WTC11 (cell line): ENCODE measurements around the gene ZNF664. TPM values are rescaled to one million over a fixed set of nuclear protein-coding genes. Genes with fewer than 3 reads are reported as not detected.

Experiments used
- ATAC-seq: fragments of 200-7000 bp; cut with Tn5 transposase; 2 replicates; pipeline ENCODE4 v1.10.0; 2021; ENCODE audit warnings: mild to moderate bottlenecking, moderate library complexity
- CTCF ChIA-PET: fragments of 300-600 bp; sonication (Branson Sonifier 250); formaldehyde crosslinking; loops from one replicate; lab custom pipeline; 2021; ENCODE audit warnings: antibody characterized with exemption; lab: Charles Lee
- POLR2A ChIA-PET: fragments of 350-600 bp; sonication (Branson Sonifier 250); formaldehyde crosslinking; loops from one replicate; lab custom pipeline; 2021; ENCODE audit warnings: antibody characterized with exemption; lab: Charles Lee
- DNase-seq: peaks from one replicate; pipeline ENCODE4 v3.0.0; 2021; ENCODE audit warnings: low spot score
- H3K27ac Mint-ChIP-seq: 2 replicates; pipeline ENCODE4 v1.8.0; 2021; ENCODE audit warnings: mixed read lengths
- H3K27me3 Mint-ChIP-seq: 2 replicates; pipeline ENCODE4 v1.8.0; 2021; ENCODE audit warnings: low read depth, mild to moderate bottlenecking, moderate library complexity, mixed read lengths
- H3K36me3 Mint-ChIP-seq: 2 replicates; pipeline ENCODE4 v1.8.0; 2021; ENCODE audit warnings: mixed read lengths
- H3K4me1 Mint-ChIP-seq: 2 replicates; pipeline ENCODE4 v1.8.0; 2022; ENCODE audit warnings: mixed read lengths
- H3K4me3 Mint-ChIP-seq: 2 replicates; pipeline ENCODE4 v1.8.0; 2021; ENCODE audit warnings: mild to moderate bottlenecking, moderate library complexity, mixed read lengths
- H3K9me3 Mint-ChIP-seq: 2 replicates; pipeline ENCODE4 v1.8.0; 2021; ENCODE audit warnings: mixed read lengths
- ATF6 ChIP-seq: sonication (generic); formaldehyde crosslinking; IDR thresholded peaks from 2 replicates; pipeline ENCODE4 v1.8.1; 2023; ENCODE audit warnings: mild to moderate bottlenecking, missing genetic modification reagents
- CREM ChIP-seq: sonication (generic); formaldehyde crosslinking; IDR thresholded peaks from 2 replicates; pipeline ENCODE4 v1.8.1; 2022; ENCODE audit warnings: mild to moderate bottlenecking, missing genetic modification reagents, moderate library complexity
- ELF4 ChIP-seq: sonication (generic); formaldehyde crosslinking; IDR thresholded peaks from 2 replicates; pipeline ENCODE4 v1.8.1; 2022; ENCODE audit warnings: low read depth, mild to moderate bottlenecking, moderate library complexity, missing genetic modification reagents
- FOXP4 ChIP-seq: sonication (generic); formaldehyde crosslinking; IDR thresholded peaks from 2 replicates; pipeline ENCODE4 v1.8.0; 2022; ENCODE audit warnings: mild to moderate bottlenecking, missing genetic modification reagents
- GABPB1 ChIP-seq: sonication (generic); formaldehyde crosslinking; IDR thresholded peaks from 2 replicates; pipeline ENCODE4 v1.8.1; 2023; ENCODE audit warnings: mild to moderate bottlenecking, missing genetic modification reagents
- GTF2I ChIP-seq: fragments of 250-450 bp; sonication (Bioruptor Pico); conservative IDR thresholded peaks from 2 replicates; pipeline ENCODE4 v1.4.0; 2021; ENCODE audit warnings: mild to moderate bottlenecking
- IRF2 ChIP-seq: sonication (generic); formaldehyde crosslinking; IDR thresholded peaks from 2 replicates; pipeline ENCODE4 v1.8.0; 2022; ENCODE audit warnings: low read depth, missing genetic modification reagents, borderline replicate concordance
- RELA ChIP-seq: sonication (generic); formaldehyde crosslinking; IDR thresholded peaks from 2 replicates; pipeline ENCODE4 v1.8.1; 2022; ENCODE audit warnings: missing genetic modification reagents, mild to moderate bottlenecking, borderline replicate concordance
- RORB ChIP-seq: fragments of 250-450 bp; sonication (Bioruptor Pico); IDR thresholded peaks from 2 replicates; pipeline ENCODE4 v1.9.0; 2021; ENCODE audit warnings: mild to moderate bottlenecking
- SMAD4 ChIP-seq: sonication (generic); formaldehyde crosslinking; IDR thresholded peaks from 2 replicates; pipeline ENCODE4 v1.8.0; 2022; ENCODE audit warnings: mild to moderate bottlenecking, missing genetic modification reagents
- SOX15 ChIP-seq: fragments of 250-450 bp; sonication (Bioruptor Pico); IDR thresholded peaks from 2 replicates; pipeline ENCODE4 v1.9.0; 2021; ENCODE audit warnings: mild to moderate bottlenecking
- SP1 ChIP-seq: sonication (generic); formaldehyde crosslinking; conservative IDR thresholded peaks from 2 replicates; pipeline ENCODE4 v1.8.1; 2022; ENCODE audit warnings: missing genetic modification reagents
- TCF7 ChIP-seq: sonication (generic); formaldehyde crosslinking; IDR thresholded peaks from 2 replicates; pipeline ENCODE4 v1.8.0; 2022; ENCODE audit warnings: mild to moderate bottlenecking, low read depth, missing genetic modification reagents, moderate library complexity
- TEAD4 ChIP-seq: sonication (generic); formaldehyde crosslinking; IDR thresholded peaks from 2 replicates; pipeline ENCODE4 v1.8.0; 2022; ENCODE audit warnings: mild to moderate bottlenecking, missing genetic modification reagents
- ZNF317 ChIP-seq: sonication (generic); formaldehyde crosslinking; IDR thresholded peaks from 2 replicates; pipeline ENCODE4 v1.8.1; 2023; ENCODE audit warnings: low read depth, mild to moderate bottlenecking, moderate library complexity, missing genetic modification reagents, borderline replicate concordance
- ZNF396 ChIP-seq: fragments of 250-450 bp; sonication (Bioruptor Pico); IDR thresholded peaks from 2 replicates; pipeline ENCODE4 v1.8.0; 2021; ENCODE audit warnings: mild to moderate bottlenecking, moderate library complexity, borderline replicate concordance
- ZNF532 ChIP-seq: fragments of 250-450 bp; sonication (Bioruptor Pico); IDR thresholded peaks from 2 replicates; pipeline ENCODE4 v1.9.0; 2021; ENCODE audit warnings: mild to moderate bottlenecking, borderline replicate concordance
- ZNF671 ChIP-seq: fragments of 250-450 bp; sonication (Bioruptor Pico); IDR thresholded peaks from 2 replicates; pipeline ENCODE4 v1.8.0; 2021; ENCODE audit warnings: mild to moderate bottlenecking
- ZSCAN18 ChIP-seq: fragments of 250-450 bp; sonication (Bioruptor Pico); IDR thresholded peaks from 2 replicates; pipeline ENCODE4 v2.1.2; 2022; ENCODE audit warnings: mild to moderate bottlenecking, moderate library complexity
- total RNA-seq: library from RNA; stranded (reverse); gene quantifications from 3 replicates; pipeline ENCODE4 v1.2.3, GENCODE V29; 2021
- TF ChIP-seq, protein P1 (sequence below): sonication (generic); formaldehyde crosslinking; IDR thresholded peaks from 2 replicates; pipeline ENCODE4 v1.8.0; 2022; ENCODE audit warnings: missing genetic modification reagents

Gene ZNF664
- total RNA-seq, 1 experiment from 2014 or later: 61.7 TPM

DNA sequence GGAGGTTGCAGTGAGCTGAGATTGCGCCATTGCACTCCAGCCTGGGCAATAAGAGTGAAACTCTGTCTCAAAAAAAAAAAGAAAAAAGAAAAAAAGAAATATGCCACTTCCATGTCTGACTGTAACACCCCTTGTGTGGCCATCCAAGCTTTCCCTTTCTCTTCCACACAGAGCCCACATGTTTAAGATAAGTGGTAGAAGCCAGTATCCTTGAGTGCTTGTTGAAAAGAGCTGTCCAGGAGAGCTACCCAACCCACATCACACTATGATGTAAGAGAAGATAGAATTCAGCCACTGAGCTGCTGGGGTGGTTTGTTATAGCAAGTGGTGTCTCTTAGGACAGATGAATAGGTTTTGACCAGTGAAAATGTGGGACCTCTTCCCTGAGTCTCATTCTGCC, 82.1 kb downstream of the ZNF664 start:
- CTCF ChIA-PET: interaction anchor here (0.7 to 3.1 kb wide), 8 partner anchors 11 to 279 kb away, joined by 3 to 34 read pairs (median 10); no protein-coding TSS in a partner anchor
- H3K36me3 Mint-ChIP-seq: peaks cover 5% of the 10 kb centered on the region
- POLR2A ChIA-PET: no interaction called here
- TF ChIP-seq SP1 (CRISPR knock-in tag) (no peak), ZNF671 (CRISPR knock-in tag) (no peak), FOXP4 (CRISPR knock-in tag) (no peak), ZNF396 (CRISPR knock-in tag) (no peak), TCF7 (CRISPR knock-in tag) (no peak), GTF2I (CRISPR knock-in tag) (no peak), TEAD4 (CRISPR knock-in tag) (no peak), ZNF317 (CRISPR knock-in tag) (no peak), ZNF532 (CRISPR knock-in tag) (no peak), IRF2 (CRISPR knock-in tag) (no peak), ELF4 (no peak), SOX15 (CRISPR knock-in tag) (no peak), RELA (no peak)
- peaks cover 7% of the 10 kb centered on the region for H3K9me3 Mint-ChIP-seq
- peaks cover 24% of the 10 kb centered on the region for H3K4me1 Mint-ChIP-seq
- H3K27me3 Mint-ChIP-seq: no peaks in the 10 kb centered on the region; the same call in 1 of the 2 replicates
- DNase-seq: no peak
- no peak overlapping the region for H3K27ac Mint-ChIP-seq
- no peak overlapping the region for H3K4me3 Mint-ChIP-seq
- no peak for ATAC-seq

- Mint-ChIP-seq H3K4me1 (peaks cover 19% of the 10 kb centered on the region), H3K27ac (no peak overlapping the region), H3K27me3 (no peaks in the 10 kb centered on the region; the same call in 1 of the 2 replicates), H3K9me3 (peaks cover 11% of the 10 kb centered on the region), H3K4me3 (no peak overlapping the region)
- CTCF ChIA-PET: no interaction called here
- TF ChIP-seq RELA: no peak
- no peak for TF ChIP-seq RORB (CRISPR knock-in tag)
- no peak for TF ChIP-seq ATF6 (CRISPR knock-in tag)
- TF ChIP-seq ZSCAN18 (CRISPR knock-in tag): no peak
- TF ChIP-seq, protein P1, sequence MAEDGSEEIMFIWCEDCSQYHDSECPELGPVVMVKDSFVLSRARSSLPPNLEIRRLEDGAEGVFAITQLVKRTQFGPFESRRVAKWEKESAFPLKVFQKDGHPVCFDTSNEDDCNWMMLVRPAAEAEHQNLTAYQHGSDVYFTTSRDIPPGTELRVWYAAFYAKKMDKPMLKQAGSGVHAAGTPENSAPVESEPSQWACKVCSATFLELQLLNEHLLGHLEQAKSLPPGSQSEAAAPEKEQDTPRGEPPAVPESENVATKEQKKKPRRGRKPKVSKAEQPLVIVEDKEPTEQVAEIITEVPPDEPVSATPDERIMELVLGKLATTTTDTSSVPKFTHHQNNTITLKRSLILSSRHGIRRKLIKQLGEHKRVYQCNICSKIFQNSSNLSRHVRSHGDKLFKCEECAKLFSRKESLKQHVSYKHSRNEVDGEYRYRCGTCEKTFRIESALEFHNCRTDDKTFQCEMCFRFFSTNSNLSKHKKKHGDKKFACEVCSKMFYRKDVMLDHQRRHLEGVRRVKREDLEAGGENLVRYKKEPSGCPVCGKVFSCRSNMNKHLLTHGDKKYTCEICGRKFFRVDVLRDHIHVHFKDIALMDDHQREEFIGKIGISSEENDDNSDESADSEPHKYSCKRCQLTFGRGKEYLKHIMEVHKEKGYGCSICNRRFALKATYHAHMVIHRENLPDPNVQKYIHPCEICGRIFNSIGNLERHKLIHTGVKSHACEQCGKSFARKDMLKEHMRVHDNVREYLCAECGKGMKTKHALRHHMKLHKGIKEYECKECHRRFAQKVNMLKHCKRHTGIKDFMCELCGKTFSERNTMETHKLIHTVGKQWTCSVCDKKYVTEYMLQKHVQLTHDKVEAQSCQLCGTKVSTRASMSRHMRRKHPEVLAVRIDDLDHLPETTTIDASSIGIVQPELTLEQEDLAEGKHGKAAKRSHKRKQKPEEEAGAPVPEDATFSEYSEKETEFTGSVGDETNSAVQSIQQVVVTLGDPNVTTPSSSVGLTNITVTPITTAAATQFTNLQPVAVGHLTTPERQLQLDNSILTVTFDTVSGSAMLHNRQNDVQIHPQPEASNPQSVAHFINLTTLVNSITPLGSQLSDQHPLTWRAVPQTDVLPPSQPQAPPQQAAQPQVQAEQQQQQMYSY (CRISPR knock-in tag): no peak
- no peak for TF ChIP-seq CREM (CRISPR knock-in tag)
- no peak for TF ChIP-seq SMAD4 (CRISPR knock-in tag)
- no peak for TF ChIP-seq TCF7 (CRISPR knock-in tag)
- TF ChIP-seq GABPB1: no peak
- TF ChIP-seq, all 79 proteins: peak for 0
- ATAC-seq (no peak), DNase-seq (no peak)
- H3K36me3 Mint-ChIP-seq: peaks cover 8% of the 10 kb centered on the region
- POLR2A ChIA-PET: no interaction called here
These were observed 84.7 kb downstream of the ZNF664 start for GRCh38 chr12:124057691-124058090.
